OCI-M2 (cell line): ENCODE data around the gene RGS9BP.
"Not testable (repeated sequence)": the region's sequence is repeated elsewhere in the genome, so short reads cannot be mapped to it uniquely, and the experiment has no call there.

Source experiments
- DNase-seq: peaks from one replicate; lab custom pipeline; 2025; ENCODE audit not compliant: unreplicated experiment; lab: John Stamatoyannopoulos, UW

RGS9BP gene

DNA sequence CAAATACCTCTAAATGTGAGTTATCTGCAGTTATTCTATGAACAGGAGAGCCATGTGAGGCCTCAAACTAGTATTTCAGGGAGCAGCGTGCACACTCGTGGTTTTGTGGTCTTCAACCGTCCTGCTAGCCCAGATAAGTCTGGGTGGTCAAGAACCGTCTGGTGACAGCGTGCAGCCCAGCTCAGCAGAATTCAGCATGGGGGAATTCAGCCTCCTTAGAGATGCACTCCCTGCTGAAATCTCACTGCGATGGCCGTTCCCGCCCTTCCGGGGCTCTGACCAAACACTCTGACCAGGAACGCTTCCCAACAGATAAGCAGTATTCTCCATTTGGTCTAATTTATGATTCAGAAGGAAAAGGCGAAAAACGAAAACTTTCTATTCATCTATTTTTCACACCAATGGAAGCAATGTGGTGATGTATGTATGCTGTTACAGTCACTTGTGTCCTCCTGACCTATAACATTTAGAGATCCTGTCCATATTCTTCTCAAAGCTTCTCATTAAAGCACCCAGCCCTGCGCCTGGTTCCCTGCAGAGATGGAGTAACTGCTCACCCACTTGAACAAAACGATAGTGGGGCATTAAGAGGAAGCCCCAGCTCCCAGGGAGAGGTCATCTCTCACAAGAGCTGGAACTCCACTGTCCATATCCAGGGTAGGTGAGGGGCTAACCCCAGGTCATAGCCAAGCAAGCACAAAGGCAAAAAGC, 3.6 kb upstream of the RGS9BP start:
- peak; percentile 85 for DNase-seq

DNA sequence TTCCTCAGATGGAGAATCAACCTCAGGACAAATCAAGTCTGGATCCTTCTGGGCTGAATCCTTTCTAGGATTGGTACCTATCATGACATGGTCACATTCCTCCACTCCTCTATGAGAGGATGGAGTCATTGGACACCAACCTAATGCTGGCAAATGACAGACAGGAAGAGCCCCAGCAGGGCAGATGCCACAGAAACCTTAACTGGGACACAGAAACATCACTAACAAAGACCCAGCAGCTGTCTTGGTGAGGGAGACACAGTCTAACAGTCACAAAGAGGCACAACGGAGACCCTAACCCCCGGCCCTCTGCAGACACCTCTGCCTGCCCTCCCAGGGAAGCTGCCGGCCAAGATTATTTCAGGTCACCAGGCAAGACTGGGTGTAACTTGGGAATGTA, 2.8 kb upstream of the RGS9BP start:
- DNase-seq, result no peak

DNA sequence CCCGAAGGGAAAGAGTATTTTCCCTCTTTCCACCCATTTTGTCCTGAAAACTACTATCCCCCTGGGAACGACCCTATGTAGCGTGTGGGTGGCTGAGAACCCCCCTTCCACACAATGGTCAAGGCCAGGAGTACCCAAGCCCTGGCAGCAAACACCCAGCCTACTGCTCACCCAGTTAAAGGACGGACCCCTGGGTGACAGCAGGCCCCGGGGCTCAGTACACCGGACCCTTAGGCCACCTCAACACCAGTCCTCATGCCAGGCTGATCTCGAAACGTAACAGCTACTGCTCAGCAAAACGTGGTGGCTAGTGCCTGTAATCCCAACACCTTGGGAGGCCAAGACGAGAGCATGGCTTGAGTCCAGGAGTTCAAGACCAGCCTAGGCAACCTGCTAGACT, 2.1 kb upstream of the RGS9BP start:
- DNase-seq, result no peak

- DNase-seq, result no peak
These were observed 1.3 kb upstream of the RGS9BP start for GRCh38 chr19:32674153-32674930.

- peak; percentile 99 for DNase-seq
These were observed 523 bp upstream of the RGS9BP start, which contains the start of gene ANKRD27 for GRCh38 chr19:32674931-32675719. ANKRD27 (minus strand) TSS chr19:32675180; CDS start chr19:32659015, 16,165 bp downstream.

DNA sequence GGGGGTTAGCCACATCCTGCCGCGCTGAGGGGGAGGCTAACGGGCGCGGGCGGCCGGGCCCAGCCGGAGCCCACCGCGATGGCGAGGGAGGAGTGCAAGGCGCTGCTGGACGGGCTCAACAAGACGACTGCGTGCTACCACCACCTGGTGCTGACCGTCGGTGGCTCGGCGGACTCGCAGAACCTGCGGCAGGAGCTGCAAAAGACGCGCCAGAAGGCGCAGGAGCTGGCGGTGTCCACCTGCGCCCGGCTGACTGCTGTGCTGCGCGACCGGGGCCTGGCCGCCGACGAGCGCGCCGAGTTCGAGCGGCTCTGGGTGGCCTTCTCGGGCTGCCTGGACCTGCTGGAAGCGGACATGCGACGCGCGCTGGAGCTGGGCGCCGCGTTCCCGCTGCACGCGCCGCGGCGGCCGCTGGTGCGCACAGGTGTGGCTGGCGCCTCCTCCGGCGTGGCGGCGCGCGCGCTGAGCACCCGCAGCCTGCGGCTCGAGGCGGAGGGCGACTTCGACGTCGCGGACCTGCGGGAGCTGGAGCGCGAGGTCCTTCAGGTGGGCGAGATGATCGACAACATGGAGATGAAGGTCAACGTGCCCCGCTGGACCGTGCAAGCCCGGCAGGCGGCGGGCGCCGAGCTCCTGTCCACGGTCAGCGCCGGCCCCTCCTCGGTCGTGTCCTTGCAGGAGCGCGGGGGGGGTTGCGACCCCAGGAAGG, 692 bp downstream of the RGS9BP start:
- DNase-seq, result no peak

GRCh38 chr19:32676895-32677359, 1.3 kb downstream of the RGS9BP start:
- DNase-seq, result no peak

- DNase-seq, result no peak
These were observed 2.0 kb downstream of the RGS9BP start for GRCh38 chr19:32677657-32678056.

- DNase-seq, result no peak
These were observed 5.3 kb downstream of the RGS9BP start for GRCh38 chr19:32680986-32681385.

DNA sequence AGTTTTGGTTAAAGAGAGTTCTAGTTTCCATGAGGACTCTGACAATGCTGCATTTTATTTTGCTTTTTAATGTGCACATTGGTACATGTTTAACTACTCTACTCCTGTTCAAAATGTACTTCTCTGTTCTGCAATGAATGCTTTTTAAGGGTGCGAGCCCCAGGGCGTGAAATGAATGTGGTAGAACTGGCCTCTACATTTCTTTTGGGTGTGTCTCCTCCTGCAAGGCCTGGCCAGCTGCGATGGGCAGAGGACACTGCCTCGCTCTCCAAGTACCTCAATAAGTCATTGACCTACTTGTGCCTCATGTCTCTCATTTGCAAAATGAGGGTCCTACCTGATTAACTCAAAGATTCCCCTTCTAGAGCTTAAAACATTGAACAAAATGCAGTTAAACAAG, 6.7 kb downstream of the RGS9BP start:
- no peak for DNase-seq

- DNase-seq, result no peak
These were observed 11.3 kb downstream of the RGS9BP start for GRCh38 chr19:32686847-32687475.

DNA sequence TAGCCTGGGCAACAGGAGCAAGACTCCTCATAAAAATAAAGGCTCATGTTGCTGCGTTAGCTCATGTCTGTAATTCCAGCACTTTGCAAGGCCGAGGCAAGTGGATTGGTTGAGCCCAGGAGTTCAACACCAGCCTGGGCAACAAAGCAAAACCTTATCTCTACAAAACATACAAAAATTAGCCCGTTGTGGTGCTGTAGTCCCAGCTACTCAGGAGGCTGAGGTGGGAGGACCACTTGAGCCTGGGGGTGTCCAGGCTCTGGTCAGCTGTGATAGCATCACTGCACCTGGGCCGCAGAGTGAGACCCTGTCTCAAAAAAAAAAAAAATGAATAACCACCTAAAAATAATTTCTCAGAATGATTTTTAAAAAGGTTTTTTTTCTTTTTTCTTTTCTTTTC, 12.0 kb downstream of the RGS9BP start:
- DNase-seq, result no peak

DNA sequence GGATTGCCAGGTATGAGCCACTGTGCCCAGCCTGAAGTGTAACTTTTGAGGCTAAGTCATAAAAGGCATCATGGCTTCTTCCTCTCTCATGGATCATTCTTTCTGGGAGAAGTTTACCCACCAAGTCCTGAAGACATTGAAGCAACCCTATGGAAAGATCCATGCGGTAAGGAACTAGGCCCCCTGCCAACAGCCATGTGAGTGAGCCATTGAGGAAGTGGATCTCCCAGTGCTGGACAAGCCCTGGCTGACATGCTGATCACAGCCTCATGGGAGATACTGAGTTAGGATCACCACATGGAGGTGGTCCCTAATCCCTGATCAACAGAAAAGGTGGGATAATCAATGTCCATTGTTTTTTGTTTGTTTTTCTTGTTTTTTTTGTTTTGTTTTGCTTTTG, 12.7 kb downstream of the RGS9BP start:
- no peak for DNase-seq

DNA sequence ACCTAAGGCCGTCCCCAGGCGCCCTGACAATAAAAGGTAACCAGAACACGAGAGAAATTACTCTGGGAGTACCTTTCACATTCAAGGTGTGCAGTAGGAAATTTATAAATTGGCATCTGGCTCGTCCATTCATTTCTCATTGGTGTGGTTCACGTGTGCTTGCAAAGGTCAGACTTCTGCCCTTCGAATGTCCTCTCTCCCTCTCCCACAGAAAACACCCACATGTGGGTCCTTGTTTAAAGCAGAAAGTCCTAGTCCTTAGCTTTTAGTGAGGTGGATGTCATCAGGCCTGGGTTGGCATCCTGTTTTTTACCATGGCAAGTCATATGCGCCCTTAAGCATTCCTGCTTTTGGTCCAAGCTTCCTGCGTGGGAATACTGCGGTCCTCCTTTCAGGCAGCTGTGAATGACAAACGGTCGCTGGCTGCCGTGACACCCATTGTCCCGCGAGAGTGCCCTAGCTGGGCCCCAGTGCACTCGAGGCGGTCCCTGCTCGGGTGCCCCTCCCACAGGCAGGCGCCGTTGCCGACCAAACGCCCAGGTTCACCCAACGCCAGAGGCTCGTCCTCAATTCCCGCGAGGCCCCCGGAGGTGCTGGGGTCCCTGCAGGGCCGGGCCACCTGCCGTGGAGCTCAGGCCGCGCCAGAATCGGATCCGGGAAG, 15.8 kb downstream of the RGS9BP start, which contains the start of gene NUDT19:
Gene NUDT19, plus strand, starts transcription at position 531 of the 661 bp plus-strand sequence. CDS start 140 bp downstream, outside the sequence.
- DNase-seq, result peak; percentile 74

GRCh38 chr19:32691952-32692726, 16.5 kb downstream of the RGS9BP start:
- no peak for DNase-seq

- no peak for DNase-seq
These were observed 17.0 kb downstream of the RGS9BP start for GRCh38 chr19:32692727-32693061.

DNA sequence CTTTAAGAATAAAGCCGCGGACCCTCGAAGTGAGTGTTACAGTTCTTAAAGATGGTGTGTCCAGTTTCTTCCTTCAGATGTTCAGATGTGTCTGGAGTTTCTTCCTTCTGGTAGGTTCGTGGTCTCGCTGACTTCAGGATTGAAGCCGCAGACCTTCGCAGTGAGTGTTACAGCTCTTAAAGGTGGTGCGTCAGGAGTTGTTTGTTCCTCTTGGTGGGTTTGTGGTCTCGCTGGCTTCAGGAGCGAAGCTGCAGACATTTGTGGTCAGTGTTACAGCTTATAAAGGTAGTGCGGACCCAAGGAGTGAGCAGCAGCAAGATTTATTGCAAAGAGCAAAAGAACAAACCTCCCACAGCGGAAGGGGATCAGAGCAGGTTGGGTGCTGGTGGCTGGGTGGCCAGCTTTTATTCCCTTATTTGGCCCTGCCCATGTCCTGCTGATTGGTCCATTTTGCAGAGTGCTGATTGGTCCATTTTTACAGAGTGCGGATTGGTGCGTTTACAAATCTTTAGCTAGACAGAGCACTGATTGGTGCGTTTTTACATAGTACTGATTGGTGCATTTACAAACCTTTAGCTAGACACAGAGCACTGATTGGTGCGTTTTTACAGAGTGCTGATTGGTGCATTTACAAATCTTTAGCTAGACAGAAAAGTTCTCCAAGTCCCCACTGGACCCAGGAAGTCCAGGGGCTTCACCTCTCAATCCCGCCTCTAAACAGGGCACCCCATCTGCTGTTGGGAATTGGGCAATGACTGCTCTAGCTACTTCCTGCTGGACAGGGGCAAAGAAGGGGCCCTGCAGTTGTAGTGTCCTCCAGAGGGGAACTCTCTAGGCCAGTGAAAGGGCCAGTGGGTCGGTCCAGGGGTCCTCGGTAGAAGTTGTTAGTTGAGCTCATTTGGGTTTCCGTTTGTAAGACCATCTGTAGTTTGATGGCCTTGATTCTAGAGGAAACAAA, 17.8 kb downstream of the RGS9BP start:
- DNase-seq, result not testable (repeated sequence)

DNA sequence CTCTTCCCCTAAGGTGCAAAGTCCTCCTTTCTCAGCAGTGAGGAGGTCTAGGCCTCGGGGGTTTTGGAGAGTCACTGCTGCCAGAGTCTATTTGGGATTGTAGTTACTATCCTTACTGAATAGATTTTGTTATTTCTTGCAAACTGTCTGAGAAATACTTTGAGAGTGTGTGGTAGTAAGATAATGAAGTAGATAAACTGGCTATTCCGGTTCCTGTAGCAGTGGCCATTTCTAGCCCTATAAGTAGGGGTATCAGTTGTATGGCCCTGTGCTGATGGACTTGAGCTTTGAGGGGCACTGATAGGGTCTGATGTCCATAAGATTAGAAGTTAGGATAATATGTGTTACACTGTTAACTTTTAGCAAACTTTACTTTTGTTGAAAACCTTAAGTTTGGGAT, 18.7 kb downstream of the RGS9BP start:
- DNase-seq, result not testable (repeated sequence)
